B cell (primary cell): ENCODE data around the gene SNTA1. TPM values are rescaled to one million over a fixed set of nuclear protein-coding genes. Genes with fewer than 3 reads are reported as not detected.
A peak's percentile ranks its signal among the peaks of the same experiment; 100 is the strongest.

ENCODE experiments used
- ATAC-seq: fragments of 200-7000 bp; cut with Tn5 transposase; one replicate; pipeline ENCODE4 v1.10.0; 2021; ENCODE audit warnings: low read depth, mild to moderate bottlenecking, moderate number of reproducible peaks, moderate library complexity
- CTCF ChIA-PET: fragments of 350-600 bp; sonication (Branson Sonifier 250); formaldehyde crosslinking; loops from one replicate; lab custom pipeline; 2021; ENCODE audit warnings: antibody characterized with exemption, inconsistent platforms; lab: Charles Lee
- POLR2A ChIA-PET: fragments of 350-600 bp; sonication (Branson Sonifier 250); formaldehyde crosslinking; loops from one replicate; lab custom pipeline; 2021; ENCODE audit warnings: antibody characterized with exemption; lab: Charles Lee
- DNase-seq: peaks from one replicate; pipeline ENCODE4 v3.0.0; 2013
- H2AFZ ChIP-seq: 2 replicates; pipeline ENCODE4 v1.6.1; 2012; ENCODE audit warnings: mild to moderate bottlenecking, low read depth, low read length; ENCODE audit not compliant: insufficient read depth, poor library complexity, severe bottlenecking
- H3K27ac ChIP-seq, 2 donors: 1 replicate in 1 of 2; 2 replicates in 1 of 2; pipeline ENCODE4 v1.5.1; 2012 to 2013; ENCODE audit warnings: low read length in 2 of 2, mild to moderate bottlenecking in 2 of 2, moderate library complexity in 1 of 2
- H3K27me3 ChIP-seq, 4 experiments: fragments of 200-600 bp in 1 of 4; sonication (generic) in 1 of 4; replicated peaks in 1 of 4; 1 replicate in 2 of 4; 2 replicates in 2 of 4; pipeline versions ENCODE4 v1.6.1 to v1.7.0; 2013 to 2016; ENCODE audit warnings: low read length in 3 of 4, mild to moderate bottlenecking in 2 of 4, mixed read lengths in 1 of 4, moderate library complexity in 1 of 4; ENCODE audit not compliant: insufficient read depth in 4 of 4, control insufficient read depth in 3 of 4; ENCODE audit errors: control extremely low read depth in 1 of 4
- H3K36me3 ChIP-seq, 2 experiments: replicated peaks in 1 of 2; 1 replicate in 1 of 2; 2 replicates in 1 of 2; pipeline versions ENCODE4 v1.6.1 to v1.7.1; 2013; ENCODE audit warnings: low read length in 1 of 2; ENCODE audit not compliant: insufficient read depth in 2 of 2, control insufficient read depth in 1 of 2; ENCODE audit errors: control extremely low read depth in 1 of 2, extremely low read depth in 1 of 2
- H3K4me1 ChIP-seq, 2 donors: fragments of 200-600 bp in 1 of 2; sonication (generic) in 1 of 2; 1 replicate in 1 of 2; 2 replicates in 1 of 2; pipeline versions ENCODE4 v1.5.1 to v1.6.1; 2013 to 2017; ENCODE audit warnings: low read length in 2 of 2; ENCODE audit not compliant: control insufficient read depth in 2 of 2, insufficient read depth in 2 of 2
- H3K4me2 ChIP-seq: replicated peaks from 2 replicates; pipeline ENCODE3; 2012; ENCODE audit warnings: mild to moderate bottlenecking, low read depth, low read length; ENCODE audit not compliant: poor library complexity, severe bottlenecking
- H3K4me3 ChIP-seq, 5 experiments: fragments of 200-600 bp in 1 of 5; sonication (generic) in 1 of 5; 1 replicate in 3 of 5; 2 replicates in 2 of 5; pipeline versions ENCODE4 v1.5.1 to v1.7.0; 2011 to 2016; ENCODE audit warnings: low read length in 4 of 5, mild to moderate bottlenecking in 4 of 5, low read depth in 2 of 5, control low read depth in 1 of 5, moderate library complexity in 1 of 5; ENCODE audit not compliant: insufficient read depth in 1 of 5; ENCODE audit errors: control extremely low read depth in 1 of 5, extremely low read depth in 1 of 5
- H3K79me2 ChIP-seq: fragments of 200-600 bp; sonication (generic); one replicate; pipeline ENCODE4 v1.6.0; 2016; ENCODE audit warnings: low read length; ENCODE audit not compliant: control insufficient read depth, insufficient read depth
- H3K9ac ChIP-seq: fragments of 200-600 bp; sonication (generic); 2 replicates; pipeline ENCODE4 v1.6.1; 2017; ENCODE audit warnings: mild to moderate bottlenecking, low read length, moderate library complexity
- H3K9me3 ChIP-seq, 3 donors: one replicate each; pipeline versions ENCODE4 v1.6.1 to v1.7.1; 2013; ENCODE audit warnings: low read length in 2 of 3; ENCODE audit not compliant: control insufficient read depth in 2 of 3, insufficient read depth in 1 of 3; ENCODE audit errors: control extremely low read depth in 1 of 3
- H4K20me1 ChIP-seq: 2 replicates; pipeline ENCODE4 v1.6.0; 2012; ENCODE audit warnings: mild to moderate bottlenecking, low read length; ENCODE audit not compliant: insufficient read depth, control insufficient read depth, poor library complexity, severe bottlenecking
- H3K27ac Mint-ChIP-seq: one replicate; pipeline ENCODE4 v1.8.0; 2021; ENCODE audit warnings: mixed read lengths
- H3K27me3 Mint-ChIP-seq: one replicate; pipeline ENCODE4 v1.8.0; 2021; ENCODE audit warnings: mixed read lengths
- H3K4me1 Mint-ChIP-seq: one replicate; pipeline ENCODE4 v1.8.0; 2021; ENCODE audit warnings: mixed read lengths
- H3K4me3 Mint-ChIP-seq: one replicate; pipeline ENCODE4 v1.8.0; 2021; ENCODE audit warnings: mixed read lengths
- H3K9me3 Mint-ChIP-seq: one replicate; pipeline ENCODE4 v1.8.0; 2022; ENCODE audit warnings: mixed read lengths; ENCODE audit not compliant: insufficient read depth
- EZH2 ChIP-seq: IDR thresholded peaks from 2 replicates; pipeline ENCODE4 v1.6.1; 2012; ENCODE audit warnings: borderline replicate concordance, low read depth, mild to moderate bottlenecking, moderate library complexity, low read length; ENCODE audit not compliant: insufficient read depth, poor library complexity, severe bottlenecking
- WGBS: methylation state at CpG from one replicate; pipeline ENCODE4 v1.1.5; 2013; ENCODE audit warnings: missing lambda C conversion rate; ENCODE audit not compliant: insufficient coverage; 5-methylcytosine and 5-hydroxymethylcytosine counted together
- intact Hi-C: fragments of 100-400 bp; cut with micrococcal nuclease; formaldehyde crosslinking; loops from one replicate; pipeline ENCODE4 v1.10.0; 2022
- polyA plus RNA-seq: library from polyadenylated mRNA; depleted of rRNA; stranded (reverse); fragments of >200 nt; gene quantifications from 2 replicates; pipeline ENCODE4 v1.2.3, GENCODE V29; 2012
- total RNA-seq, 2 donors: library from RNA; stranded (reverse); fragments of 120-200 nt in 1 of 2; gene quantifications; 1 replicate in 1 of 2; 2 replicates in 1 of 2; pipeline versions ENCODE4 v1.2.3 to v1.2.4, GENCODE V29; 2013 to 2022
- TF ChIP-seq, protein P1 (sequence below): fragments of 200-600 bp; IDR thresholded peaks from one replicate; pipeline ENCODE4 v1.8.0; 2022; ENCODE audit warnings: antibody characterized with exemption, mild to moderate bottlenecking

Gene SNTA1
- total and polyA plus RNA-seq, 2 donors (not counting 1 experiment from before 2014, with no cell fraction given) = 7.0 to 9.9 TPM

DNA sequence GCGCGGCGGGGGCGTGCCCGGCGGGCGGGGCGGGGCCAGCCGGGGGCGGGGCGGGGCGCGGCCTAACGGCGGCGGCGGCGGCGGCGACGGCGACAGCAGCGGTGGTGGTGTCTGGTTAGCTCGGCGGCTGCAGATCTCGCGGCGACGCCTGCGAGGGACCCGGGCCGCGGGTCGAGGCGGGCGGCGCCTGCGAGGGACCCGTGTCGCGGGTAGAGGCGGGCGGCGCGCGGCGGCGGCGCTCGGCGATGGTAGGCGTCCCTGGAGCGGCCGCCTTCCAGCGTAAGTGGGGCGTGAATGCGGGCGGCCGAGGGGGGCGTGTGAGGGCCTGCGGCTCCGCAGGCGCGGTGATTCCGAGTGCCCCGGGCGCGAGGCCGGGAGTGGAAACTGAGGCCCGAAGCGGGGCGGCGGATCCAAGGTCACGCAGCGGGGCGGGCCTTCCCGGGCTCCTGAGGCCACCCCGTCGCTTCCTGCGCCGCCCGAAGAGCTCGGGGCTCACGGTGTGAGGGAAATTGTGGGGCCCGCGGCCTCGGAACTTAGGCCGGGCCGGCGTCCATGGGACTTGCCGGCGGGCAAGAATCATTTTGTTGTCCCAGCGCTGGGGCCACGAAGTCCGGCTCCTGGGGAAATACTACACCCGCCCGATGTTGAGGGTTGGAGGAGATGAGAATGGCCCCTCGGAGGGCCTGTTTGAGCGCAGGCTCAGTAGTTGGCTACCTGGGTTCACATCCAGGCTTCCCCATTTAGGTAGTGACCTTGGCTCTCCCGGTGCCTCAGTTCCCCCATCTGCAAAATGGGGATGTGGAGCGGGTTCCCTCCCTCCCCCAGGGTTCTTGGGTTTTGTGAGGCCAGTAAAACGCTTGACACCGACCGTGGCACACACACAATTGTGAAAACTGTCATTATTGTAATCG, 46.7 kb upstream of the SNTA1 start, which contains the start of gene CBFA2T2:
CBFA2T2 (plus strand) TSS at position 74 of the 911 bp plus-strand sequence; CDS start at position 246, 172 bp downstream.
- Mint-ChIP-seq H3K27ac (peak within 1 kb of the TSS; percentile 95), H3K4me1 (peaks cover 16% of the 10 kb centered on the region), H3K27me3 (no peaks in the 10 kb centered on the region), H3K4me3 (peak within 1 kb of the TSS; percentile 93), H3K9me3 (no peaks in the 10 kb centered on the region)
- H3K27me3 ChIP-seq = no peaks in the 10 kb centered on the region
- peak within 1 kb of the TSS; percentile 97 to 99 for H3K27ac ChIP-seq
- intact Hi-C loops = loop anchor here (1.0 to 10.0 kb wide), 3 partner anchors 65 to 115 kb away; no protein-coding TSS in a partner anchor
- DNase-seq (no peak), ATAC-seq (peak; percentile 44)
- H4K20me1 ChIP-seq = peaks cover 9% of the 10 kb centered on the region
- WGBS = under 1% methylated on average over 101 of the region's 105 CpGs
- POLR2A ChIA-PET = interaction anchor here (0.6 to 1.4 kb wide), 10 partner anchors 14 to 503 kb away, joined by 3 to 5 read pairs (median 4); partner anchors contain the start of genes CDK5RAP1, CHMP4B and RALY
- H2AFZ ChIP-seq = peak within 1 kb of the TSS; percentile 94
- H3K36me3 ChIP-seq = no peaks in the 10 kb centered on the region
- peak within 1 kb of the TSS; percentile 94 for H3K4me2 ChIP-seq
- no peaks in the 10 kb centered on the region for H3K9me3 ChIP-seq
- TF ChIP-seq, protein P1, sequence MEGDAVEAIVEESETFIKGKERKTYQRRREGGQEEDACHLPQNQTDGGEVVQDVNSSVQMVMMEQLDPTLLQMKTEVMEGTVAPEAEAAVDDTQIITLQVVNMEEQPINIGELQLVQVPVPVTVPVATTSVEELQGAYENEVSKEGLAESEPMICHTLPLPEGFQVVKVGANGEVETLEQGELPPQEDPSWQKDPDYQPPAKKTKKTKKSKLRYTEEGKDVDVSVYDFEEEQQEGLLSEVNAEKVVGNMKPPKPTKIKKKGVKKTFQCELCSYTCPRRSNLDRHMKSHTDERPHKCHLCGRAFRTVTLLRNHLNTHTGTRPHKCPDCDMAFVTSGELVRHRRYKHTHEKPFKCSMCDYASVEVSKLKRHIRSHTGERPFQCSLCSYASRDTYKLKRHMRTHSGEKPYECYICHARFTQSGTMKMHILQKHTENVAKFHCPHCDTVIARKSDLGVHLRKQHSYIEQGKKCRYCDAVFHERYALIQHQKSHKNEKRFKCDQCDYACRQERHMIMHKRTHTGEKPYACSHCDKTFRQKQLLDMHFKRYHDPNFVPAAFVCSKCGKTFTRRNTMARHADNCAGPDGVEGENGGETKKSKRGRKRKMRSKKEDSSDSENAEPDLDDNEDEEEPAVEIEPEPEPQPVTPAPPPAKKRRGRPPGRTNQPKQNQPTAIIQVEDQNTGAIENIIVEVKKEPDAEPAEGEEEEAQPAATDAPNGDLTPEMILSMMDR = no peak
- TF ChIP-seq EZH2 = no peak
- peaks cover 9 to 19% of the 10 kb centered on the region in 2 donors for H3K4me1 ChIP-seq
- peak within 1 kb of the TSS; percentile 59 to 90 (median 86) for H3K4me3 ChIP-seq
- CTCF ChIA-PET = interaction anchor here (0.6 to 1.9 kb wide), 7 partner anchors 16 to 177 kb away, joined by 3 to 17 read pairs (median 3); partner anchors contain the start of gene ACTL10
- peak within 1 kb of the TSS; percentile 90 for H3K9ac ChIP-seq
- peaks cover 48% of the 10 kb centered on the region for H3K79me2 ChIP-seq
